Kidney epithelial cell (primary cell): ENCODE data around the gene ZBP1. TPM values are rescaled to one million over a fixed set of nuclear protein-coding genes. Genes with fewer than 3 reads are reported as not detected.

Source experiments
- DNase-seq: peaks from one replicate; pipeline ENCODE4 v3.0.0-alpha.2; 2010; ENCODE audit warnings: low read depth
- H3K27me3 ChIP-seq: 2 replicates; pipeline ENCODE4 v1.6.0; 2011; ENCODE audit warnings: low read length; ENCODE audit not compliant: control insufficient read depth, insufficient read depth
- H3K36me3 ChIP-seq: 2 replicates; pipeline ENCODE4 v1.5.1; 2011; ENCODE audit warnings: low read length; ENCODE audit not compliant: control insufficient read depth, insufficient read depth
- H3K4me3 ChIP-seq: 2 replicates; pipeline ENCODE4 v1.5.1; 2011; ENCODE audit warnings: low read depth, mild to moderate bottlenecking, control low read depth, low read length
- CTCF ChIP-seq: IDR thresholded peaks from 2 replicates; pipeline ENCODE4 v1.5.1; 2011; ENCODE audit warnings: mild to moderate bottlenecking, moderate library complexity, low read length, control low read depth, inconsistent platforms; ENCODE audit not compliant: insufficient read depth, poor library complexity, severe bottlenecking
- total RNA-seq: library from RNA; depleted of rRNA; stranded (reverse); fragments of >200 nt; gene quantifications from 2 replicates; pipeline ENCODE4 v1.2.3, GENCODE V29; 2015

The ZBP1 gene
- total RNA-seq, 1 donor from 2014 or later = not detected

GRCh38 chr20:57593134-57593886, 26.9 kb downstream of the ZBP1 start:
- no peak overlapping the region for H3K4me3 ChIP-seq
- H3K27me3 ChIP-seq = peaks cover 37% of the 10 kb centered on the region
- TF ChIP-seq CTCF = no peak
- H3K36me3 ChIP-seq = no peaks in the 10 kb centered on the region
- DNase-seq = no peak

DNA sequence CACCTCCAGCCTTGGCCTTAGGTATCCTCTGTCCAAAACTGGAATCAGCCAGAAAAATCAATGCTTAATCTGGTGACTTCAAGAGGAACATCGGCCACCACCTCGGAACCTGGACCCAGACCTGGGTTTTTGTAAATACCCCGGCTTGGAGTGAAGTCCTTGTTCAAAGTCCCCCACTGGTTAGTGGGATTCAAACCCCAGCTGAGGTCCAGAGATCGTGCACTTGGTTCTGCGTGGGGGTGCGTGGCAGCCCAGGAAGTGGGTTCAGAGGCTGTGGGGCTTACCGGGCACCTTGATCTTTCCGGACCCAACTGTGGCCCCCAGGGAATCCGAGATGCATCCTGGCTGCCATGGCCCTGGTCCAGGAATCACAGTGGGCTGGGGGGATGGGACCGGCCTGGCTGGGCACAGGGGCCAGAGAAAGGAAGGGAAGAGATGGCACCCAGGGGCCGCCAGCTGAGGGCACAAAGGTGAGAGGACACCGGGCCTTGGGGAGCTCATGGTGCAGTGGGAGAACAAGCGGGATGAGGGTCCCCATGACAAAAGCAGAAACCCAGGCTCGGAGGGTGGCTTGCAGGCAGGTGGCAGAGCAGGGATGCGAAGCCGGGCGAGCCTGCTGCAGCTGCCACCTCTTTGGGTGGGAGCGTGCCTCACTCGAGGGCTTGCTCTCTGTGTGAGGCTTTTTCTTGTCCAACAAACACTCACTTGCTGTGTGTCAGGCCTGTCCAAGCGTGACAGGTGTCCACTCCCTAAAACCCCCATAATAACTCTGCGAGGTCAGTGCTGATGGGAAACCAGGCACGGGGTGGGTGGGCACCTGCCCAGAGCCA, 27.7 kb downstream of the ZBP1 start:
- H3K4me3 ChIP-seq = no peak overlapping the region
- H3K36me3 ChIP-seq = no peaks in the 10 kb centered on the region
- no peak for DNase-seq
- no peak for TF ChIP-seq CTCF
- peaks cover 37% of the 10 kb centered on the region for H3K27me3 ChIP-seq

- Histone ChIP-seq H3K4me3 (no peak overlapping the region), H3K27me3 (peaks cover 37% of the 10 kb centered on the region), H3K36me3 (no peaks in the 10 kb centered on the region)
- no peak for DNase-seq
- TF ChIP-seq CTCF = no peak
These were observed 28.7 kb downstream of the ZBP1 start for GRCh38 chr20:57591289-57592229.

- Histone ChIP-seq H3K4me3 (no peak overlapping the region), H3K27me3 (peaks cover 44% of the 10 kb centered on the region), H3K36me3 (no peaks in the 10 kb centered on the region)
- no peak for DNase-seq
- TF ChIP-seq CTCF = no peak
These were observed 29.5 kb downstream of the ZBP1 start for GRCh38 chr20:57590485-57591288.
